HG02678 (cell line): ENCODE data around the gene HS3ST5.
"Not testable (repeated sequence)": the region's sequence is repeated elsewhere in the genome, so short reads cannot be mapped to it uniquely, and the experiment has no call there.

Experiments
- ATAC-seq: cut with Tn5 transposase; IDR thresholded peaks from one replicate; pipeline ENCODE4 v1.9.1; 2021; ENCODE audit warnings: mild to moderate bottlenecking, moderate library complexity; ENCODE audit not compliant: unreplicated experiment

HS3ST5 gene

DNA sequence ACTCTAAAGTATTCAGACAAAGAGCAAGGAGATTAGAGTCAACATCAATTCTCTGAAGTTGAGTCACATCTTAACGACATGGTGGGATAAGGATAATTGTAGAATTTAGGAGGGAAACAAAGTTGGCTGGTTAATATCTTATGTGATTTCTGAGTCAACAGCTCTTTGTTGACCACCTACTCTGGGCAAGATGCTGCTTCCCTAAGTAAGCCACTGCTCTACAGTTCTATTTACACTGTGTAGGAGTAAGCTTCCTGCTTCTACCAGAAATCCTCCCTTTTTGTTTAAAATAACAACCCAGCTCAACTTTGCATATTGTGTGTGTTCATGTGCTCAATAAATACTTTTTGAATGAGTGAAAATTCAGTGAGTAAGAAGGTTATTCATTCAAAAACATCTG lies 3.1 kb downstream of the HS3ST5 start:
- ATAC-seq: no peak

GRCh38 chr6:114334237-114334636 lies 8.6 kb downstream of the HS3ST5 start:
- ATAC-seq: peak; percentile 54

GRCh38 chr6:114327074-114327473 lies 15.7 kb downstream of the HS3ST5 start:
- ATAC-seq: no peak

GRCh38 chr6:114323784-114324183 lies 19.0 kb downstream of the HS3ST5 start:
- no peak for ATAC-seq

DNA sequence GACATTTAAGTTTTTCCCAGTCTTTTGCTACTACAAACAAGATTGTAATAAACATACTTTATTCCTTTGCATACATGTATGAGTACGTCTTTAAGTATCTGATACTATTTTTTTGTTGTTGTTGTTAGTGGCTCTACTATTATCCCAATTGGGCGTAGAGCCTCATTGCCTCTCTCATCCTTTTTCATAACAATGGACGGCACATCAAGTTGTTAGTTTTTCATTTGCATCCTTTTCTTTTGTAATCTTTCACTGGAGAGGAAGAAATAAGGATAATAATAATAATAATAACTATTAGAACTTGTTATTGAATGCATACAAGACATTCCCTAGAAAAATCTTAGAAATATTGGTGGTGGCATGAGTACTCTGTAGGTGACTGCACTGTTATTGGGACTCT lies 23.1 kb downstream of the HS3ST5 start:
- ATAC-seq: no peak

DNA sequence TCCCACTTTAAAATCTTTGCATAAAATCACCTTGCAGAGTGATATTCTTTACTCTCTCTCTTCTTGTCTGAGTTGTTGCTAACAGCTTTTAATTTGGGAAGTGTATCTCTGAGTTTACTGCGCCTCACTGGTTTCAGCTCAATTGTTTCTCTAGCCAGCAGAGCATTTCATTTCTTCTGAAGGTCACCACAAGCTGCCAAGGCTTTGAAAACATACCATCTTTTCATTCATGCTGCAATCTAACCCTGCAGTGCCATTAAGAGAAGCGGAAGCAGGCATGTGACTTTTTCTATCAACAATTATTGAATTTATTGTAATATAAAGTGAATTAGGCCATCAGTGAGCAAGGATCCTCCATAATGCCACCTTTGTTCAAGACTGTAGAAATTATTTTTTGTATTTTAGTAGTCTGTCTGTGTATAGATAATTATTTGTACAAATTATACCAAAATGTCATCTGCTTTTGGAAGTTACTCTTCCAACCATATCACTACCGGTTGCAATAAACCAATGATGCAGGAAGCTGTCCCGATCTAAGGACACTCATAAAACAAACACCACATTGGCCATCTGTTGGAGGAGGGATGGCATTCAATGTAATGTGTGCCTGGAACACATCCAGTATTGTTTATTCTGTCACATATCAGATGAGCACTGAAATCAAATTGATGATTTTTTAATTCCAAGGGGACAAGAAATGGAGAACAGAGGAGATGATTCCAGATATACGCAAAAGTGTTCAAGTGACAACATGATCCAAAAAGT lies 26.8 kb downstream of the HS3ST5 start:
- ATAC-seq: no peak

DNA sequence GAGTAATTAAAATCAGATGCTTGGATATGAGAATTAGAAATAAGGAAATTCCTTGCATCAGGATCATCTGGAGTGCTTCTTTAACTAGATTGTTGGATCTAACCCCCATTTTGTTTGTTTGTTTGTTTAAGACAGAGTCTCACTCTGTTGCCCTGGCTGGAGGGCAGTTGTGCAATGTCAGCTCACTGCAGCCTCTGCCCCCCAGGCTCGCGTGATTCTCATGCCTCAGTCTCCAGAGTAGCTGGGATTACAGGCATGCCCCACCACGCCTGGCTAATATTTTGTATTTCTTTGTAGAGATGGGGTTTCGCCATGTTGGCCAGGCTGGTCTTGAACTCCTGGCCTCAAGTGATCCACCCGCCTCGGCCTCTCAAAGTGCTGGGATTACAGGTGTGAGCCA lies 29.0 kb downstream of the HS3ST5 start:
- not testable (repeated sequence) for ATAC-seq

DNA sequence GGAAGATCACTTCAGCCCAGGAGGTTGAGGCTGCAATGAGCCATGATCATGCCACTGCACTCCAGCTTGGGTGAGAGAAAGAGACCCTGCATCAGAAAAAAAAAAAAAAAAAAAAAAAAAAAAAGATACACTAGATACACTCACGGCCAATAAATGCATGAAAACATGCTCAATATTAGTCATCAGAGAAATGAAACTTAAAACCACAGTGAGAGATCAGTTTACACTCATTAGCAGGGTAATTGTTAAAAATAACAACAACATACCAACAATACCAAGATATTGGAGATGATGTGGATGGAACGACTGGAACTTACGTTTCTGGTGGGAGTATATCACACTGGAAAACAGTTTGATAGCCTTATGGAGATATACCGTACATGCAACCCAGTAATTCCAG lies 29.9 kb downstream of the HS3ST5 start:
- no peak for ATAC-seq

GRCh38 chr6:114310053-114310452 lies 32.8 kb downstream of the HS3ST5 start:
- ATAC-seq: no peak

- ATAC-seq: no peak
These were observed 38.4 kb downstream of the HS3ST5 start for GRCh38 chr6:114304304-114304887.

- ATAC-seq: no peak
These were observed 41.1 kb downstream of the HS3ST5 start for GRCh38 chr6:114301596-114302219.

DNA sequence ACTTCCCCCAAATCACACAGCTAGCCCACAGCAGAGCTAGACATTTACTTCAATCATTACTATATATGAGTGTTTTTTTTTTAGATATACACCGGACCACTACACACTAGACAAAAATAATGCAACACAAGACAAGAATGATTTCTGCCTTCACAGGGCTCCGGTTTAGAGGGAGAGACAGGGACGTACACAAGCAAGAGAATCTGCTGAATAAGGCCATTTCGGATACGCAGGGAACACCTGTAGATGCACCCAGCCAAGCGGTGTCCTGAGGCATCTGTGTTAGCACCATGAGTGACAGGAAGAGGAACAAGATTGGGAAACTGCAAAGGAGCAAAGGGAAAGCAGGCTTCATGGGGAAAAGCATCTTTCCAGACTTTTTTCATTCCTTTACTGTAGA lies 45.7 kb downstream of the HS3ST5 start:
- ATAC-seq: no peak

DNA sequence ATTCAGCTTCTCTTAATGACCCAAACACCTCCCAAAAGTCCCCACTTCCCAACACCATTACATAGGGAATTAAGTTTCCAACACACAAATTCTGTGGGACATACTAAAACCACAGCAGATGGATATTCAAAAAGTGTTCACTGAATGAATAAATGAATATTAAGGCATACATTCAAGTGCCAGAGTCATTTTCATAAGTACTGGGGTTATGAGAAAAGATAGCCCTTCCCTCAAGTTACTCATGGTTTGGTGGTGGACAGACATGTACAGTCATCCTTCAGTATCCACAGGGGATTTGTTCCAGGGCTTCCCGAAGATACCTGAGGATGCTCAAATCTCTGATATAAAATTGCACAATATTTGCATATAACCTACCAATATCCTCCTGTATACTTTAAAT lies 50.4 kb downstream of the HS3ST5 start:
- ATAC-seq: no peak

GRCh38 chr6:114291428-114291827 lies 51.4 kb downstream of the HS3ST5 start:
- ATAC-seq: no peak

GRCh38 chr6:114290864-114291263 lies 52.0 kb downstream of the HS3ST5 start:
- no peak for ATAC-seq

GRCh38 chr6:114288701-114289495 lies 53.9 kb downstream of the HS3ST5 start:
- ATAC-seq: no peak

DNA sequence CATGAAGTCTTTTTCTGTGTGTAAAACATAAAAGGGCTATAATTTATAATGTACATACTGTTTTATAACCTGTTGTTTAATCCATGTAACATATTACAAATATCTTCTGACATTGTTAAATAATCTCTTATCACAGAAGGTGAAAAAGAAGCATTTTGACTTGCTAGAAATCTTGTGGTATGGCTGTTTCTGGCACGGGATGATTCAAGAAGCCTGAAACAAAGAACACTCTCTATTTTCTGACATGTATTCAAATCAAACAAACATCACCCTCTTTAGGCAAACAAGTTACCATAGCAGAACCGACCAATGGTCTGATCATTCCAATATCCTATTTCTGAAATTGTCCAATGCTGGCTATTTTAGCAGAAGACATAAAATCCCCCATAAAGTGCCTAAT lies 55.4 kb downstream of the HS3ST5 start:
- ATAC-seq: no peak

DNA sequence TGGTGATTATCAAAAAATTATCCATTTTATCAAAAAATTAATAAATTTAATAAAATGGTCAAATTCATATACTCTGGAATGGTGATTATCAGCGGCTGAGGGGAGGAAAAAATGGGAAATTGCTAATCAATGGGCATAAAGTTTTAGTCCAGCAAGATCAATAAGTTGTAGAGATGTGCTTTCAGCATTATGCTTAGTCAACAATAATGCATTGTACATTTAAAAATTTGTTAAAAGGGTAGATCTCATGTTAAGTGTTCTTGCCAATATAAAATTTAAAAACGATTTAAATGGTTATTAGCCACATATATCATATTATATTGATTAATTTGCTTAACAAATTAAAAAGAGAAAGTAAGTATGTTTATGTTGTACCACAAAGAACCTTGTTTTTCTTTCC lies 56.6 kb downstream of the HS3ST5 start:
- ATAC-seq: no peak

GRCh38 chr6:114284281-114284680 lies 58.5 kb downstream of the HS3ST5 start:
- ATAC-seq: no peak

GRCh38 chr6:114282292-114282691 lies 60.5 kb downstream of the HS3ST5 start:
- no peak for ATAC-seq

DNA sequence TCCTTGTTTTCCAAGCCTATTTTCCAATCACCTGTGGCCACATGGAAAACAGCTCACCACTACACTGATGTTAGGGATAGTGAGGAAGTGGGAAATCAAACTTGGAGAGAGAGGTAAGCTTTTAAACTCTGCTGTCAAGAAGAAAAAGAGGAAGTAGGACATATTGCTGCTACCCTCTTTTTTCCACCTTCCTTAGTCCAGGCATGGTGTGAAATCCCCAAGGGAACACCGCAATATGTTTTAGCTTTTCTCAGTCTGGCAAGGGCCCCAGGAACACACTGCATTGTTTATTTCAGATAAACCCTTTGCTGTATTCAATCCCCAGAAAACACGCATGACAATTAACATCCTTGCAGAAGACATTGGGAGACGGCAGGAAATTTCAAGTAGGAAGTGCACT lies 61.3 kb downstream of the HS3ST5 start:
- ATAC-seq: no peak
